Activated CD8-positive, alpha-beta memory T cell treated with anti-CD3 and anti-CD28 coated beads, Interleukin-2, amount 50 U/mL, for 4 hours (primary cell): ENCODE measurements around the gene AP3S1.

ENCODE experiments used
- DNase-seq: peaks from one replicate; pipeline ENCODE4 v3.0.0-alpha.2; 2020

AP3S1 gene

GRCh38 chr5:115829913-115830312 lies 11.8 kb upstream of the AP3S1 start:
- DNase-seq: no peak

- no peak for DNase-seq
These were observed 10.5 kb upstream of the AP3S1 start for GRCh38 chr5:115831163-115831768.

DNA sequence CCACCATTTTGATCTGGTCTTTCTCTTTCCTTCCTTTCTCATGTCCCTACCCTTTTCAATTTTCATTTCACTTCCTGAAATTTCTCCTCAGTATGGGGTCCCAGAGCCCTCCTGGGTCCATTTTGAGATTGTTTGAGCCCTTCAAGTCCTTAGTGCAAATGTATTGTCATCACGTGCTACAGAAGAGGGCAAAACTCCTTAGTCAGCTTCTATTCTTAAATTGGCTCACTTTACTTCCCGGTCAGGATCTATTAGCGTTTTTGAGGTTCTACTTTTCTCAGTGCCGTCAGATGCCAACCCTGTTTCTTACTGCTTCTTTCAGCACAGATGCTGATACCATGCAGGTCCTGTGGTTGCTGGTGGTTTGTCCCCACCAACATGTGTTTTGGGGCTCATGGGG lies 6.3 kb upstream of the AP3S1 start:
- DNase-seq: no peak

DNA sequence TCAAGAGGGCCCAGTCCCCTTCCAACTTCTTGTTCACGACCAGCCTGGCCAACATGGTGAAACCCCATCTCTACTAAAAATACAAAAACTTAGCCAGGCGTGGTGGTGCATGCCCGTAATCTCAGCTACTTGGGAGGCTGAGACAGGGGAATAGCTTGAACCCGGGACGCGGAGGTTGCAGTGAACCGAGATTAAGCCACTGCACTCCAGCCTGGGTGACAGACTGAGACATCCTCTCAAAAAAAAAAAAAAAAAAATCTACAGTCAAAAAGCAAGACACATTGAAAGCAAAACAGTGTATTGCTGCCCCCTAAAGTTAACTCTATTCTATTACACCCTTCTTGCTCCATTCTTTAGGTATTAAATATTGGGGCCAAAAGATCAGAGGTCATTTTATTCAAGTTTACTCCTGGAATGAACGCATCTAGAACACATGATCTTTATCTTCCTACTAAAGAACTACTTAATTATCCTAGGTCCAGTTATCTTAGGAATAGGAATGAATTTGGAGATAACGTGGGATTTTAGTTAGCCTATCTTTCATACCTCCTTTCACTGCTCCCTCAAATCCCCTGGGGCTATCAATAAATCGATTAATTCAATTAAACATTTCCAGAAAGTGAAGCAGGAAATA lies 2.7 kb upstream of the AP3S1 start:
- no peak for DNase-seq

DNA sequence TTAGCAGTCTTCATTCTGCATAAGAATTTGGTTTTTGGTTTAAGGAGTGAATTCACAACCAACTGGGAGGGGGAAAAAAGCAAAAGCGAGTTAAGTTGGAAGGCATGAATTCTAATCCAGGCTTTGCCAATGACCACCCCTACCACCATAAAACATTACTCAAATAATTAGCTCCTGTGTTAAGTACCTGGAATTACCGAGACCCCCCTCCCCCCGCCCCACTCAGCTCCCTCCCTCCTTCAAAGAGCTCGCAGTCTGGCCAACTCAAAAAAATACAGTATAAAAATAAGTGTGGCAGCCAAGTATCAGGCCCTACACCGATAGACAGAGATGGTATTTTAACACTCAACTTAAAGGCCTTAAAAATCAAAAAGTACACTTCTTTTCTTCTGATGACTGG lies 862 bp upstream of the AP3S1 start:
- no peak for DNase-seq

DNA sequence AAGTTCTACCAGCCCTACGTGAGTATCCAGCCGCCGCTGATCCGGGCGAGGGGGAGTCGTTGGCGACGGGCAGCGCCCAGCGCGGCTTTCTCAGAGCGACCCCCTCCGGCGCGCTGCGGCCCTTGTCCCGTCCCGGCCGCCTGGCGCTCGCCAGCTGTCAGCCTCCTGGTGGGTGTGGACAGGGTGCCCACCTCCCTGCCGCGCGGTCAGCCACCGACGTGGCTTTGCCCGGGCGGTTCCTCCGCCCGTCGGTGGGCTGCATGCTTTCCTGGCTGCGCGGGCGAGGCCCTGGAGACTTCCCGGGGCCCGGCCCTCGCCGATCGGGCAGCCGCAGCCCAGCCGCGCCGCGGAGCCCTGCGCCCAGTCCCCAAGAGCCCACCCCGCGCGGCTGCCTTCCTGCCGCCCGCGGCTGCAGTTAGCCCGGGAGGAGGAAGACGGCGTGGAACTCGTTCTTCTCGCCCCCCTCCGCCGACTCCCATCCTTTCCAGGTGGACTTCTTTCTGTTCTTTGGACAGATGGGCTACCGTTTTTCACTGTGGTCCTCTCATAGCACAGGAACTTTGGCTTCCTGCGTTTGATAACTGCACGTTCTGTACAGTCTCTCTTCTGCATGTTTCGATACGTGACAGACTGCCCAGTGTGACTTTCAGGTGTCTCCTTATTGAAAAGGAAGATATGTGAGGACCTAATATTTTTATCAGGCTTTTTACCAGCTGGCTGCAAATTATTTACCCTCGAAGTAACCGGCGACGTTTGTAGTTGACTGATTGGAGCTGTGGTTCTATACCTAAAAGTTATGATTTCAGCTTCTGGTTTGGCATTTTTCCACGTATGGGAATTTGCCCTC lies 577 bp downstream of the AP3S1 start:
- no peak for DNase-seq

DNA sequence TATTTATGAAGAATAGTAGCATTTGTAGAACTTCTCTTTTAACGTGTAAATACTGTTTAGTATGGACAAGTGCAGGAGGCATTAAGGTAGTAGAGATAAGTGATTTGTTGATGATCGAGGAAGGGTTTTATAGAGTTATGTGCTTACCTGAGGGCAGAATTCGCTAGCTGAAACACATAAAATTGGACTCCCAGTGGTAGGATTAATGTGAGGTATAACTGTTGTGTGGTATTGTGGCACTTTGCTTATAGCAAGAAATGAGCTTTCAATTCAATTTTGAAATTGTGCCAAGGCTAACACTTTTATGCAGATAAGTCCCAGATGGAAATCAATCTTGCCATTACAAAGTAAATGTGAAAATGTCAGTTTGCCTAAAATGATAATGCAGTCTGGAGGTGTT lies 1.2 kb downstream of the AP3S1 start:
- no peak for DNase-seq

GRCh38 chr5:115843444-115844130 lies 1.9 kb downstream of the AP3S1 start:
- DNase-seq: no peak

DNA sequence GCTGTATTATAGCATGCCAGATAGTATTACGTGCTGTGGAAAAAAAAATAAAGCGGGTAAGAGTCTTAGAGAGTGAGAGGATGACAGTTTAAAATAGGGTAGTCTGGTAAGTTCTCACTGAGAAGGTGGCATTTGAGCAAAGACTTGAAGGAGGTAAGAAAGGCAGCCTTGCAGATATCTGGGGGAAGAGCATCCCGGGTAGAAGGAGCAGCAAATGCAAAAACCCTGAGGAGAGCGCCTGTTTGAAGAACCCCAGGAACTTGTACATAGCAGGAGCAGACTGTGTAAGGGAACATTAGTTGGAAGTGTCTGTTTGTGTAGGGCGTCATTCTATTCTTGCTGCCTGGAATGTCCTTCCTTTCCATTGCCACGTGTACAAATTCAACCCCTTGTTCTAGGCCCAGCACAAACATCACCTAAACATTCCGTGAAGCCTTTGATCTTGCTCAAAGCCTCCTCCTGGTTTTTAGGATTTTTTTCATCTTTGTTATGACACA lies 2.6 kb downstream of the AP3S1 start:
- no peak for DNase-seq

DNA sequence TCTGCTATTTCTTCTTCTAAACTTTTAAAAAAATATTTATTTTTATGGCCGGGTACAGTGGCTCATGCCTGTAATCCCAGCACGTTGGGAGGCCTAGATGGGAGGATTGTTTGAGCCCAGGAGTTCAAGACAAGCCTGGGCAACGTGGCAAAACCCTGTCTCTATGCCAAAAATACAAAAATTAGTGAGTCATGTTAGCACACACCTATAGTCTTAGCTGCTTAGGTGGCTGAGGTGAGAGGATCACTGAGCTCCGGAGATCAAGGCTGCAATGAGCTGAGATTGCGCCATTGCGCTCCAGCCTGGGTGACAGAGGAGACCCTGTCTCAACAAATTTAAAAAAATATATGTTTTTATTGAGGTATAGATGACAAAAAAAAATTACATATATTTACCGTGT lies 5.6 kb downstream of the AP3S1 start:
- DNase-seq: no peak

DNA sequence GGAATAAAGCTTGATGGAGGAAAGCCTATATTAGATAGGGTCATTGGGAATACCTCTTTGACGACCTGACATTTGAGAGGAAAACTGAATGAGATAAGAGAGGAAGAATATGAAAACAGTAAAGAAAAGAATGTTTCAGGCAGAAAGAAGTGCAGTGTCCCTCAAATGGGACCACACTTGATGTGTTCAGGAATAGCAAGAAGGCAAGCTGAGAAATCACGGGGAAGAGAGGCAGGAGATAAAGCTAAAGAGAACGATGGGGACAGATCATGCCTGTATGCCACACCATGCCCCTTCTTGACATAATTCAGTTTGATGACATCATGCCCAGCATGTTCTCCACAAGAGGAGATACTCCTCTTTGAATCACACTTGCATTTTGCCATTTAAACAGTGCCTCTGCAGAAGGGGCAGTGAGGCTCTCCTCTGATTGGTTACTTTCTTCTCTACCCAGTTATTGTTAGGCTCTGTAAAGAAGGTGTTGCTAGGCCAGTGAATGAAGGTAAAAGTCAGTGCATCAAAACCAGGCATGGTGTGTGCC lies 7.6 kb downstream of the AP3S1 start:
- no peak for DNase-seq

DNA sequence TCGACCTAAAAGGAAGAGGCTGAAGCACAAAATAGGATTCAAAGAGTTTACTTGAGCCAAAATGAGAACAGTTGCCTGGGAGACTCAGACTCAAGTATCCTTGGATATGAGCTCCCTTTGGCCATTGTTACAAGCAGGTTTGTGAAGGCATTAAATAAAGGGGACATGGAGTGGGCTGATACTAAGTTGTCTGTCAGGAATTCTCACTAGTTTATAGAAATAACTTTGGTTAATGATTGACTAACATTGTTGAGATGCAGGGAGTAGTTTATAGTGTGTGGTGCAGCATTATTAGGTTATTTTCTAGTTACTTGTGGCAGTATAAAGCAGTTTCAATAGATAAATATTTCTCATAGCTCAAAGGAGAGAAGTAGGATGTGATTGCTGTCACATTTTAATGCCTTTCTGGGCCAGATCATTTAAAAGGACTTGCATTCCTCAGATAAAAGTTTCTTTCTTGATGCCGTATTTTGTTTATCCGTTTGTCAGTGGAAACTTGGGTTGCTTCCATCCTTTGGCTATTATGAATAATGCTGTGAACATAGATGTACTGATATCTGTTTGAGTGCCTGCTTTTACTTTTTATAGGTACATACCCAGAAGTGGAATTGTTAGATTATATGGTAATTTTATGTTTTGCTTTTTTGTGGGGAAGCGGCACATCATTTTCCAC lies 9.1 kb downstream of the AP3S1 start:
- no peak for DNase-seq

DNA sequence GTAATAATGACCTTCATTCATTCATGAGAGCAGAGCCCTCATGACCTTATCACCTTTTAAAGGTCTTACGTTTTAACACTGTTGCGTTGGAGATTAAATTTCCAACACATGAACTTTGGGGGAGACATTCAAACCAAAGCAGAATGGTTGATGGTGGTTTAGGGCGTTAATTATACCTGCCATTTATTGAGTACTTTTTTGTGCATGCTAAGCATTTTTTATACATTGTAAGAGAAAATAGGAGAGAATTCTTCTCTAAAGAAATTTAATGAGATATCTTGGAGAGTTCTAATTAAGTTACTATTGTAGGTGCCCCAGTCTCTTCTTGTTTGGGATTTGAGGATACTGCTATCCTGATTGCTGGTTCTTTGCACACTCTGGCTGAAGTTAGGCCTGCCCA lies 12.4 kb downstream of the AP3S1 start:
- no peak for DNase-seq

GRCh38 chr5:115855959-115856358 lies 14.2 kb downstream of the AP3S1 start:
- DNase-seq: no peak

DNA sequence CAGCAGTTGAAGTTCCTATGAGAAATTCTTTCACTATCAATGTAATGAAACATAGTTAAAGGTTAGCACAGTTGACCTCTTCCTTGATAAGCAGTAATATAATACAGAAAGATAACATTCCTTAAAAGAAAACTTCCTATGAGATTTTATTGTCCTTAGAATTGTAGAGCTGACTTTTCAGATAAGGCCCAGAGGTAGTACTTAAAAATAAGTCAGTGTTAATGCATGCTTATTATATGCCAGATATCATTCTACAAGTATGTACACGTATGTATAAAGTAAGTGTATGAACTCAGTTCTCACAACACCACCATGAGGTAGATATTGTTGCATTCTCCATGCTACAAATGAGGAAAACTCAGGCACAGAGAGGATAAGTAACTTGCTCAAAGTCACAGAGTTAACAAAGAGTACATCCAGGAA lies 15.3 kb downstream of the AP3S1 start:
- DNase-seq: no peak

DNA sequence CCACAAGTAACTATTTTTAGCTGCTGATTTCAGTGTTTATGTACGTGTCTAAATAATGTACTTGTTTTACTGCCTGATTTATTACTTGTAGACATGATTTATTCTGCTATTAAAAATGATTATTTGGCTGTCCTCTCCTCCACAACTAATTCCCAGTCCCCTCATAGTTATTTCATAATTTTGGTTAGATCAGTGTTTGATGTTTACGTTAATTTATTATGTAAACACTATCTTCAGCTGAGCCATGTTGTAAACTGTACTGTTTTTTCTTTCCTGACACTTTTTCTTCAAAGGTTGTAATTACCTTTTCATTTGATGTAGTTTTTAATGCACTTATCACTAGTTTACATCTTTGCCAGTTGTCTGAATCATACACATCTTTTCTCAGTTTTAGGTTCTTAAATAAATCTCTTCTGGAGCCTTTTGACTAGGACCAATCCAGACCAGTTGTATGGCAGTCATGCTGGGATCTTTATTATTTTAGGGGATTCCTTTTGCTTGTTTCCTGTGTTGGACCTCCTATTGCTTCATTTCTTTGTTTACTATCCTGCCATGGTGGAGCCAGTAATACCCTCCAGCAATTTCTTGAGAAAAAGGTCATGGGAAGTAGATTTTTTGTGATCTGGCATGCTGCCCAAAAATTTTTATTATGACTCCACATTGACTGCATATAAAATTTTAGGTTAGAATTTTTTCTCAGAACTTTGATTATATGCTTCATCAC lies 16.1 kb downstream of the AP3S1 start:
- DNase-seq: no peak

DNA sequence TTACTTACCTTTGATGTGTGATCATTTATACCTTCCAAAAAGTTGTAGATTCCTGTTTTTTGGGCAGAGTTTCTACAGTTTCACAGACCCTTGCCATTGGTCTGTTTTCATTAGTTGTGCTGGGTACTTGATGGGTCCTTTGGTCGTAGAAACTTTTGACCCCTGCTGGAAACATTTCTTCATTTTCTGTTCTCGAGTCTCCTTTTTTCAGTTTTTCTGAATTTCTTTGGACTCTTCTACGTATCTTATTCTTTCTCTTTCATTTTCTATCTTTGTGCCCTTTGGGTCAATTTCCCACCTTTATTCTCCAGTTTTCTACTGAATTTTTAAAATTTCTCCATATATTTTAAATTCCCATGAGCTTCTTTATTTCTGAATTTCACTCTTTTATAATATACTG lies 16.7 kb downstream of the AP3S1 start:
- no peak for DNase-seq

GRCh38 chr5:115859378-115859777 lies 17.6 kb downstream of the AP3S1 start:
- DNase-seq: no peak

DNA sequence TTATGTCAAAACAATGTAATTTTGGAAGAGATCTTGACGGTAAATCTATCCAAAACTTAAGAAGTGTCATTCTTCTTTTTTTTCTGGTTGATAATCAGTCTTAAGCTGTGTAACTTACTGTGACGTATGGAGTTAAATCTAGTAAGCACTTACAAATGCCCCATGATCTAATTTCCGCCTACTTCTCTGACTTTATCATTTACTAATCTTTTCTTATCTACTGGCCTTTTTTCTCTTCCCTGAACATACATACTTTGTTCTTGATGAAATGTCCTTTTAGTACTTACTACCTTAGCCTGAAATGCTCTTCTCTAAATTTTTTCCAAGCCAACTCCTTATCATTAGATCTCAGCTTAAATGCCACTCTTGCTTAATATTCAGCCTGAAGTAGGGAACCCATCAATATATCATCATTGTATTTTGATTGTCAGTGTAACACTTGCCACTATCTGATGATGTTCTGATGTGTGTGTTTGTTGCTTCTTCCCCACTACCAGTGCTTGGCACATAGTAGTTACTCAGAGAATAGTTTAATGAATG lies 27.6 kb downstream of the AP3S1 start:
- DNase-seq: no peak

DNA sequence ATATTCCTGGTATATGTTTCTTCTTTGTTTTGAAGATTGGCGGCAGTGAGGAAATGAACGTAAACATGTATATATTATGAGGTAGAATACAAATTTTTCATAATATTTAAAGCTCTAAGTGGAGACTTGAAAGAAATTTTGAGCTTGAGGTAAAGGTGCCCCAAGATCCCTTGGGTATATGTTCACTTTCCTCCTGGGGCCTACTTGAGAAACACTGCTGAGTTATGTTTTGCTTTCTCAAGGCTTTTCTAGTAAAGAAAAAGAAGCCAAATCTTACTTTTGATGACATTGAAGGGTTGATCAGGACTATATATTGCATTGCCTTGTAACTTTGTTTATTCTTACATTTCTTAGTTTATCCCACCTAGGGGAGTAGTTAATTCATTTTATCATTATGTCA lies 30.7 kb downstream of the AP3S1 start:
- no peak for DNase-seq

- no peak for DNase-seq
These were observed 31.7 kb downstream of the AP3S1 start for GRCh38 chr5:115873392-115873791.

DNA sequence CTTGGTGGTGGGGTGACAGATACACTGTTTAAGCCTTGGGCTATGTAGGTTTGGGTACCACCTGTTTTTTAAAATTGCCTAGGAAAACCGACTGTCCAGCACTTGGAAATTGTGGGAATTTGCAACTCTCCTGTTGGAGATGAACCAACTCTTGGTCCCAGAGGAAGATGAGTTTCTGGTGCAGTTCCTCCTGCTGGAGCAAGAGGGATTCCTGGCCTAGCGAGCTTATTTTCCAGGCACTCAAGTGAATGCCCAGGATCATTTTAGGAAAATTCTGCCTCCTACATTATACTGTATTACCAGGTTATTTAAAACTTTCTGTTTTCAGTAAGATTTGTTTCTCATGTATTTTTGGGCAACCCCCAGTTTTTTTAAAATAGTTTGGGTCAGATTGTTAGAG lies 33.7 kb downstream of the AP3S1 start:
- no peak for DNase-seq
